Right lobe of liver (tissue), 6 donors: Measurements from ENCODE around the gene PBOV1. TPM values are rescaled to one million over a fixed set of nuclear protein-coding genes. Genes with fewer than 3 reads are reported as not detected.

Experiments
- ATAC-seq, 4 donors: fragments of 200-7000 bp; cut with Tn5 transposase; one replicate each; pipeline ENCODE4 v1.9.1; 2020; ENCODE audit warnings: mild to moderate bottlenecking in 4 of 4, moderate library complexity in 4 of 4
- DNase-seq, 3 donors: peaks; one replicate each; pipeline ENCODE4 v3.0.0-alpha.2; 2020
- H3K27ac ChIP-seq, 3 donors: fragments of 200-600 bp; one replicate each; pipeline ENCODE4 v1.8.0; 2022
- H3K27me3 ChIP-seq, 2 donors: fragments of 200-600 bp; one replicate each; pipeline ENCODE4 v1.8.0; 2022
- H3K36me3 ChIP-seq, 4 donors: fragments of 200-600 bp; sonication (generic) in 1 of 4; one replicate each; pipeline versions ENCODE4 v1.5.1 to v1.8.0; 2017 to 2022; ENCODE audit warnings: control low read depth in 1 of 4
- H3K4me1 ChIP-seq, 4 donors: fragments of 200-600 bp; sonication (generic) in 1 of 4; one replicate each; pipeline versions ENCODE4 v1.5.1 to v1.8.0; 2017 to 2022; ENCODE audit warnings: control low read depth in 1 of 4
- H3K4me3 ChIP-seq, 3 donors: fragments of 200-600 bp; one replicate each; pipeline ENCODE4 v1.8.0; 2022
- H3K9me3 ChIP-seq, 4 donors: fragments of 200-600 bp; sonication (generic) in 1 of 4; one replicate each; pipeline versions ENCODE4 v1.5.1 to v1.8.0; 2017 to 2022; ENCODE audit warnings: control low read depth in 1 of 4
- CTCF ChIP-seq, 4 donors: fragments of 200-600 bp in 3 of 4; fragments of 450-650 bp in 1 of 4; IDR thresholded peaks; one replicate each; pipeline versions ENCODE4 v1.5.1 to v1.8.0; 2016 to 2022; ENCODE audit warnings: antibody characterized with exemption in 4 of 4, mild to moderate bottlenecking in 2 of 4
- POLR2A ChIP-seq: fragments of 450-650 bp; IDR thresholded peaks from one replicate; pipeline ENCODE4 v1.6.1; 2017; ENCODE audit warnings: antibody characterized with exemption, mild to moderate bottlenecking
- WGBS: methylation state at CpG from one replicate; pipeline ENCODE4 v1.1.6; 2018; ENCODE audit warnings: low coverage, low lambda C conversion rate; ENCODE audit not compliant: insufficient coverage; ENCODE audit errors: missing lambda C conversion rate; 5-methylcytosine and 5-hydroxymethylcytosine counted together
- intact Hi-C, 2 donors: fragments of 100-400 bp; cut with DNase I; formaldehyde crosslinking; loops; one replicate each; pipeline versions ENCODE4 v1.11.2 to v1.14.1; 2022
- total RNA-seq, 6 experiments: library from RNA; depleted of rRNA in 2 of 6; stranded (reverse); fragments of >200 nt in 2 of 6; fragmentation: NEBNext Ultra II Directional in 3 of 6; extraction: Animal tissue kit (Norgen Biotek cat#: 25700) in 3 of 6; gene quantifications; one replicate each; pipeline versions ENCODE4 v1.1.0 to v1.2.4, GENCODE V29; 2016 to 2023
- donor health status: DM: no; HTN: yes; CAD: no.
- donor health status: DM: no; HTN: no; CAD: no.
- donor health status: DM: no; HTN: no; CAD: no.
- donor health status: DM: no; HTN: yes; CAD: no.
- donor health status: DM: no; HTN: yes; CAD: no.

The PBOV1 gene
- total RNA-seq, 6 experiments from 2014 or later, result not detected

GRCh38 chr6:138194287-138194686 lies 24.0 kb downstream of the PBOV1 start:
- H3K36me3 ChIP-seq, result no peaks in the 10 kb centered on the region
- no peak for TF ChIP-seq CTCF (IDR thresholded peaks at IDR 0.05)
- no peak for TF ChIP-seq POLR2A
- ATAC-seq, result no peak
- H3K27me3 ChIP-seq, result no peaks in the 10 kb centered on the region
- H3K4me1 ChIP-seq, result no peaks in the 10 kb centered on the region
- H3K4me3 ChIP-seq, result no peak overlapping the region
- no peak overlapping the region for H3K27ac ChIP-seq
- intact Hi-C loops, result no loop called here
- DNase-seq, result no peak
- no peaks in the 10 kb centered on the region for H3K9me3 ChIP-seq
- 62% methylated on average over 4 of the region's 4 CpGs for WGBS

GRCh38 chr6:138188278-138188941 lies 29.9 kb downstream of the PBOV1 start:
- WGBS, result 17% methylated on average over 3 of the region's 5 CpGs
- H3K27ac ChIP-seq, result no peak overlapping the region

GRCh38 chr6:138187156-138187555 lies 31.1 kb downstream of the PBOV1 start:
- WGBS, result 70% methylated on average over 4 of the region's 4 CpGs
- Histone ChIP-seq H3K4me1 (no peaks in the 10 kb centered on the region), H3K27me3 (no peaks in the 10 kb centered on the region), H3K27ac (no peak overlapping the region), H3K36me3 (no peaks in the 10 kb centered on the region), H3K4me3 (no peak overlapping the region), H3K9me3 (no peaks in the 10 kb centered on the region)
- no peak for ATAC-seq
- intact Hi-C loops, result no loop called here
- TF ChIP-seq POLR2A (no peak), CTCF (IDR thresholded peaks at IDR 0.05) (no peak)
- DNase-seq, result no peak

More at GRCh38 chr6:138188278-138188941, 29.9 kb downstream of the PBOV1 start:
- Histone ChIP-seq H3K4me3 (no peak overlapping the region), H3K9me3 (no peaks in the 10 kb centered on the region), H3K4me1 (no peaks in the 10 kb centered on the region), H3K36me3 (no peaks in the 10 kb centered on the region), H3K27me3 (no peaks in the 10 kb centered on the region)
- DNase-seq (no peak), ATAC-seq (no peak)
- intact Hi-C loops, result no loop called here
- no peak for TF ChIP-seq POLR2A

GRCh38 chr6:138184230-138184629 lies 34.1 kb downstream of the PBOV1 start:
- Histone ChIP-seq H3K36me3 (no peaks in the 10 kb centered on the region), H3K27me3 (no peaks in the 10 kb centered on the region)

GRCh38 chr6:138183790-138184134 lies 34.5 kb downstream of the PBOV1 start:
- 89% methylated on average over 3 of the region's 4 CpGs for WGBS
- intact Hi-C loops, result no loop called here
- no peak overlapping the region for H3K27ac ChIP-seq
- H3K9me3 ChIP-seq, result no peaks in the 10 kb centered on the region
- H3K27me3 ChIP-seq, result no peaks in the 10 kb centered on the region
- H3K4me1 ChIP-seq, result no peaks in the 10 kb centered on the region
- H3K4me3 ChIP-seq, result no peak overlapping the region
- no peaks in the 10 kb centered on the region for H3K36me3 ChIP-seq
- no peak for ATAC-seq
- no peak for DNase-seq
- TF ChIP-seq POLR2A, result no peak
- no peak for TF ChIP-seq CTCF (IDR thresholded peaks at IDR 0.05)

More at GRCh38 chr6:138184230-138184629, 34.1 kb downstream of the PBOV1 start:
- intact Hi-C loops, result no loop called here
- no peaks in the 10 kb centered on the region for H3K4me1 ChIP-seq
- TF ChIP-seq CTCF (IDR thresholded peaks at IDR 0.05), result no peak
- no peak for TF ChIP-seq POLR2A
- WGBS, result 84% methylated on average over 3 of the region's 3 CpGs
- no peak for ATAC-seq
- H3K9me3 ChIP-seq, result no peaks in the 10 kb centered on the region
- H3K4me3 ChIP-seq, result no peak overlapping the region
- no peak for DNase-seq
- no peak overlapping the region for H3K27ac ChIP-seq
